Posterior vena cava (tissue), 2 donors: ENCODE data around the gene FBXO24. TPM values are rescaled to one million over a fixed set of nuclear protein-coding genes. Genes with fewer than 3 reads are reported as not detected.
"Not testable (repeated sequence)": the region's sequence is repeated elsewhere in the genome, so short reads cannot be mapped to it uniquely, and the experiment has no call there.

Experiments
- DNase-seq: peaks from one replicate; pipeline ENCODE4 v3.0.0-alpha.2; 2020; ENCODE audit warnings: low spot score
- intact Hi-C, 2 donors: fragments of 100-400 bp; cut with DNase I; formaldehyde crosslinking; loops; one replicate each; pipeline versions ENCODE4 v1.14.1 to v1.14.2; 2022 to 2023
- total RNA-seq, 2 donors: library from RNA; stranded (reverse); fragmentation: NEBNext Ultra II Directional; extraction: Animal tissue kit (Norgen Biotek cat#: 25700); gene quantifications; one replicate each; pipeline ENCODE4 v1.2.1, GENCODE V29; 2021
- donor health status: DM: yes; HTN: yes; CAD: no.
- donor health status: DM: yes; HTN: yes; CAD: no.

The FBXO24 gene
- total RNA-seq, 2 donors from 2014 or later: 0.14 to 0.51 TPM

DNA sequence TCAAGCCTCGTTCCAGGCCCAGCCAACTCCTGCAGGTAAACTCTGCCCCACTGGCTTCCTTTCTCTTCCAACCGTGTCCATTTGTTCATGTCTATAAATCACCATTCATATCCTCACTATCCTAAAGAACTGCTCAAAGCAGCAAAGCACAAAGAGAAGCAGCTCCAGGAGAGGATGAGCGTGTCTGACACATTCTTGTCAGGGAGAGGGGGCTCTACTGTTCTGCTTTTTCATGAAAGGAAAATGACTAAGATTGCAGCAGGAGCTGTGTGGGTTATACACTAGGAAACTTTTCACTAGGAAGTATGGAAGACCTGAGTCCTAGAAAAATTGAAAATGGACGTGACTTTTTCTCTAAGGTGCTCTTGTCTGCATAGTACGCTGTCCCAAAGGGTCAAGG is 30.4 kb upstream of the FBXO24 start:
- intact Hi-C loops: loop anchor here (5.0 kb wide), 2 partner anchors 73 to 93 kb away; partner anchors contain the start of genes NYAP1 (in 1 of the 2) and SPACDR (in 1 of the 2)
- no peak for DNase-seq

- intact Hi-C loops: loop anchor here (5.0 kb wide), 2 partner anchors 74 to 94 kb away; partner anchors contain the start of genes NYAP1 (in 1 of the 2) and SPACDR (in 1 of the 2)
- no peak for DNase-seq
Observed at GRCh38 chr7:100556541-100556940, 29.6 kb upstream of the FBXO24 start.

DNA sequence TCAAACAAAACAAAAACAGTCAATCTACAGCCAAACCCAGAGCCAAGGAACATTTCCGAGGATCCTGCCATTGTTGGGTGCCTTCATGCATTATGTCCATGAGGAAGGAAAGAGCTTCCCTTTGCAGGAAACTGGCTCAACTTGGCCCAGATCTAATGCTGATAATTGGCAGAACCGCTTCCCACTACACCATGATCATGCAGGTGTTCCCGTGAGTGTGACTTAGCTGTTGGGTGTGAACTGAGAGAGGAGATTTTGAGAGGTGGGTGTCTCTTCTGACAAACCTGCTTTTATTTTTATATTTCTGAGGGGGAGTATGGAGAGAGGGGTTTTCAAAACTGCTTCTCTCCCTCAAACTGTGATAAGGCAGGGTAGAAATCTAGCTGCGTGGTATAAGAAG is 27.0 kb upstream of the FBXO24 start:
- DNase-seq: no peak
- intact Hi-C loops: loop anchor here (5.0 kb wide), 2 partner anchors 77 to 97 kb away; partner anchors contain the start of genes NYAP1 (in 1 of the 2) and SPACDR (in 1 of the 2)

GRCh38 chr7:100561491-100562194 is 24.5 kb upstream of the FBXO24 start:
- intact Hi-C loops: loop anchor here (5.0 to 10.0 kb wide), 4 partner anchors 79 to 293 kb away; partner anchors contain the start of genes GIGYF1 (in 2 of the 2), NYAP1 (in 1 of the 2) and SLC12A9 (in 1 of the 2)
- peak; percentile 74 for DNase-seq

- peak; percentile 74 for DNase-seq
- intact Hi-C loops: loop anchor here (5.0 to 10.0 kb wide), 4 partner anchors 80 to 292 kb away; partner anchors contain the start of genes GIGYF1 (in 2 of the 2), NYAP1 (in 1 of the 2) and SLC12A9 (in 1 of the 2)
Observed at GRCh38 chr7:100562195-100563099, 23.7 kb upstream of the FBXO24 start.

- no peak for DNase-seq
Observed at GRCh38 chr7:100563100-100563564, 23.0 kb upstream of the FBXO24 start.

GRCh38 chr7:100563809-100564400 is 22.2 kb upstream of the FBXO24 start:
- peak; percentile 95 for DNase-seq
- intact Hi-C loops: loop anchor here (5.0 to 10.0 kb wide), 4 partner anchors 82 to 291 kb away; partner anchors contain the start of genes GIGYF1 (in 2 of the 2), NYAP1 (in 1 of the 2) and SLC12A9 (in 1 of the 2)

More at GRCh38 chr7:100563100-100563564, 23.0 kb upstream of the FBXO24 start:
- intact Hi-C loops: loop anchor here (5.0 to 10.0 kb wide), 4 partner anchors 81 to 292 kb away; partner anchors contain the start of genes GIGYF1 (in 2 of the 2), NYAP1 (in 1 of the 2) and SLC12A9 (in 1 of the 2)

GRCh38 chr7:100564405-100564804 is 21.7 kb upstream of the FBXO24 start:
- not testable (repeated sequence) for DNase-seq
- intact Hi-C loops: loop anchor here (5.0 to 10.0 kb wide), 4 partner anchors 82 to 290 kb away; partner anchors contain the start of genes GIGYF1 (in 2 of the 2), NYAP1 (in 1 of the 2) and SLC12A9 (in 1 of the 2)

- no peak for DNase-seq
- intact Hi-C loops: loop anchor here in 1 of 2 donors (10.0 kb wide), 1 partner anchor 290 kb away; the partner anchor contains the start of gene SLC12A9
Observed at GRCh38 chr7:100565133-100565571, 21.0 kb upstream of the FBXO24 start.

GRCh38 chr7:100566018-100566531 is 20.1 kb upstream of the FBXO24 start:
- intact Hi-C loops: loop anchor here in 1 of 2 donors (10.0 kb wide), 1 partner anchor 289 kb away; the partner anchor contains the start of gene SLC12A9
- peak; percentile 74 for DNase-seq

- intact Hi-C loops: loop anchor here in 1 of 2 donors (10.0 kb wide), 1 partner anchor 288 kb away; the partner anchor contains the start of gene SLC12A9
- DNase-seq: peak; percentile 78
Observed at GRCh38 chr7:100567031-100567730, 18.9 kb upstream of the FBXO24 start.

DNA sequence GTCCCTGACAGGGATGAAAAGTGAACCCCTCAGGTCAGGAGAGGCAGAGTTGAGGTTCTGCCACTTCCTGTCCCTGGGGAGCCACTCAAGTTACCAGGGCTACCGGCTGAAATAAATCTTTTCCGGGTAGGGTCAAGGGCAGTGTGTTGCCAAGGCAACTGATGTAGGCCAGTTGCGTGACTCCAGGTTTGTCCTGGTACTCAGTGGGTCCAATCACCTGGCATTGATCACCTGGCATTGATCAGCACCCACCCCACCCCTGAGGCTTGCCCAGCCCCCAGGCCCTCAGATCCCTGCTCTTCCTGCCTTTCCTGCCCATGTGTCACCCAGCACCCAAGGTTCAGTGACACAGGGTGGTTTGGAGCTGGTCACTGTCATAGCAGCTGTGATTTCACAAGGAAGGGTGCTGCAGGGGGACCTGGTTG is 18.4 kb upstream of the FBXO24 start:
- intact Hi-C loops: loop anchor here in 1 of 2 donors (10.0 kb wide), 1 partner anchor 287 kb away; the partner anchor contains the start of gene SLC12A9
- DNase-seq: no peak

- DNase-seq: peak; percentile 57
- intact Hi-C loops: loop anchor here in 1 of 2 donors (10.0 kb wide), 1 partner anchor 286 kb away; the partner anchor contains the start of gene SLC12A9
Observed at GRCh38 chr7:100568176-100568895, 17.8 kb upstream of the FBXO24 start.

GRCh38 chr7:100568896-100569844 is 17.0 kb upstream of the FBXO24 start:
- DNase-seq: peak; percentile 85
- intact Hi-C loops: loop anchor here in 1 of 2 donors (10.0 kb wide), 1 partner anchor 286 kb away; the partner anchor contains the start of gene SLC12A9
